ENCODE measurements around the gene PPP6R1.

- TF ChIP-seq POLR2AphosphoS5 (IDR thresholded peaks at IDR 0.05; ENCODE audit: low read depth) (no peak), CTCF (IDR thresholded peaks at IDR 0.05; ENCODE audit: insufficient read depth, low read length) (no peak), REST (IDR thresholded peaks at IDR 0.05; ENCODE audit: insufficient replicate concordance, low read depth) (no peak)
Measured at GRCh38 chr19:55228015-55228391, 30.8 kb downstream of the PPP6R1 start.
